Measurements from ENCODE around the gene LRRC51.

- TF ChIP-seq CTCF (IDR thresholded peaks at IDR 0.05) (no peak), POLR2A (IDR thresholded peaks at IDR 0.05) (no peak)
These were observed 47.3 kb downstream of the LRRC51 start for GRCh38 chr11:72127923-72128322.

All from uterus (tissue), 2 donors.